Stimulated activated CD8-positive, alpha-beta memory T cell treated with anti-CD3 and anti-CD28 coated beads, Interleukin-7, amount 100 ng/mL, for 48 hours (primary cell): Measurements from ENCODE around the gene CLRN3.

Source experiments
- DNase-seq, 2 donors: peaks; one replicate each; pipeline ENCODE4 v3.0.0-alpha.2; 2020; ENCODE audit warnings: low read depth in 1 of 2; ENCODE audit errors: extremely low read depth in 1 of 2

Gene CLRN3

GRCh38 chr10:127919418-127920271, 26.9 kb upstream of the CLRN3 start:
- DNase-seq = no peak

- DNase-seq = no peak
These were observed 25.8 kb upstream of the CLRN3 start for GRCh38 chr10:127918572-127918971.

GRCh38 chr10:127916826-127917225, 24.1 kb upstream of the CLRN3 start:
- no peak for DNase-seq

- DNase-seq = no peak
These were observed 22.6 kb upstream of the CLRN3 start for GRCh38 chr10:127915324-127915723.

- no peak for DNase-seq
These were observed 20.6 kb upstream of the CLRN3 start for GRCh38 chr10:127913368-127913759.

GRCh38 chr10:127912607-127913367, 20.0 kb upstream of the CLRN3 start:
- no peak for DNase-seq

GRCh38 chr10:127911867-127912257, 19.1 kb upstream of the CLRN3 start:
- no peak for DNase-seq

- DNase-seq = no peak
These were observed 18.6 kb upstream of the CLRN3 start for GRCh38 chr10:127911218-127911866.

GRCh38 chr10:127910464-127910770, 17.7 kb upstream of the CLRN3 start:
- no peak for DNase-seq

- DNase-seq = no peak
These were observed 17.1 kb upstream of the CLRN3 start for GRCh38 chr10:127909716-127910463.

- DNase-seq = no peak
These were observed 16.2 kb upstream of the CLRN3 start for GRCh38 chr10:127908959-127909267.

- DNase-seq = no peak
These were observed 15.6 kb upstream of the CLRN3 start for GRCh38 chr10:127908106-127908958.

- no peak for DNase-seq
These were observed 14.8 kb upstream of the CLRN3 start for GRCh38 chr10:127907411-127908105.

- DNase-seq = peak; percentile 32 to 55
These were observed 14.0 kb upstream of the CLRN3 start, which contains the start of gene PTPRE for GRCh38 chr10:127906548-127907377. Gene PTPRE, plus strand, starts transcription at chr10:127907103. Its CDS starts 133,779 bp downstream, at chr10:128040882.

GRCh38 chr10:127905848-127906261, 13.1 kb upstream of the CLRN3 start:
- DNase-seq = no peak

GRCh38 chr10:127905001-127905847, 12.5 kb upstream of the CLRN3 start:
- no peak for DNase-seq

GRCh38 chr10:127904311-127905000, 11.7 kb upstream of the CLRN3 start:
- no peak for DNase-seq
